A673 (cell line): ENCODE results near the gene CNEP1R1. TPM values are rescaled to one million over a fixed set of nuclear protein-coding genes. Genes with fewer than 3 reads are reported as not detected.

Source experiments
- BruUV-seq: library from RNA; stranded (reverse); fragments of 400-500 nt; replicated peaks from 2 replicates; lab custom pipeline; 2021; lab: Mats Ljungman, UMichigan
- CTCF ChIA-PET: fragments of 300-600 bp; sonication (Branson Sonifier 250); formaldehyde crosslinking; loops from one replicate; lab custom pipeline; 2022; ENCODE audit warnings: antibody characterized with exemption; lab: Charles Lee
- POLR2A ChIA-PET: fragments of 300-600 bp; sonication (Branson Sonifier 250); formaldehyde crosslinking; loops from one replicate; lab custom pipeline; 2022; ENCODE audit warnings: antibody characterized with exemption; ENCODE audit not compliant: low non-redundant PET; lab: Charles Lee
- DNase-seq: peaks from one replicate; pipeline ENCODE4 v3.0.0-alpha.2; 2015; ENCODE audit warnings: low spot score
- H3K27ac ChIP-seq: fragments of 200-600 bp; sonication (generic); 2 replicates; pipeline ENCODE4 v1.5.1; 2016; ENCODE audit warnings: mixed run types, low read depth, mild to moderate bottlenecking, mixed read lengths, antibody characterized with exemption, low read length; ENCODE audit not compliant: poor library complexity, severe bottlenecking
- H3K27me3 ChIP-seq: fragments of 200-600 bp; sonication (generic); replicated peaks from 2 replicates; pipeline ENCODE4 v1.6.1; 2017; ENCODE audit warnings: mixed run types, low read depth, mild to moderate bottlenecking, mixed read lengths, antibody characterized with exemption, low read length; ENCODE audit not compliant: insufficient read depth, poor library complexity
- H3K36me3 ChIP-seq: fragments of 200-600 bp; sonication (generic); 2 replicates; pipeline ENCODE4 v1.6.1; 2016; ENCODE audit warnings: mixed run types, mild to moderate bottlenecking, mixed read lengths, antibody characterized with exemption, low read length; ENCODE audit not compliant: insufficient read depth, poor library complexity, severe bottlenecking
- H3K4me1 ChIP-seq: fragments of 200-600 bp; sonication (generic); 2 replicates; pipeline ENCODE4 v1.6.1; 2017; ENCODE audit warnings: mixed run types, mild to moderate bottlenecking, mixed read lengths, antibody characterized with exemption, low read length; ENCODE audit not compliant: insufficient read depth, poor library complexity, severe bottlenecking
- H3K4me3 ChIP-seq: fragments of 200-600 bp; sonication (generic); 2 replicates; pipeline ENCODE4 v1.5.1; 2016; ENCODE audit warnings: low read depth, mixed run types, mild to moderate bottlenecking, mixed read lengths, low read length; ENCODE audit not compliant: poor library complexity, severe bottlenecking
- H3K9me3 ChIP-seq: fragments of 200-600 bp; sonication (generic); 2 replicates; pipeline ENCODE4 v1.6.1; 2016; ENCODE audit warnings: mixed run types, low read depth, mild to moderate bottlenecking, mixed read lengths, antibody characterized with exemption, low read length; ENCODE audit not compliant: poor library complexity, severe bottlenecking
- CTCF ChIP-seq: fragments of 300-800, 200-600 bp; sonication (generic); conservative IDR thresholded peaks from 2 replicates; pipeline ENCODE4 v1.5.1; 2017; ENCODE audit warnings: low read depth, mild to moderate bottlenecking, antibody characterized with exemption, low read length, moderate library complexity, mixed read lengths
- EZH2 ChIP-seq: fragments of 200-600 bp; sonication (generic); IDR thresholded peaks from 2 replicates; pipeline ENCODE4 v1.6.1; 2017; ENCODE audit warnings: borderline replicate concordance, low read depth, mild to moderate bottlenecking, mixed read lengths, antibody characterized with exemption, low read length; ENCODE audit not compliant: poor library complexity, severe bottlenecking
- intact Hi-C: fragments of 100-400 bp; cut with micrococcal nuclease; formaldehyde crosslinking; loops from one replicate; pipeline ENCODE4 v1.10.0; 2022; ENCODE audit not compliant: unreplicated experiment
- total RNA-seq: library from RNA; stranded (reverse); gene quantifications from 2 replicates; pipeline ENCODE4 v1.2.3, GENCODE V29; 2021

Gene CNEP1R1
- total RNA-seq, 1 experiment from 2014 or later: 23.5 TPM

DNA sequence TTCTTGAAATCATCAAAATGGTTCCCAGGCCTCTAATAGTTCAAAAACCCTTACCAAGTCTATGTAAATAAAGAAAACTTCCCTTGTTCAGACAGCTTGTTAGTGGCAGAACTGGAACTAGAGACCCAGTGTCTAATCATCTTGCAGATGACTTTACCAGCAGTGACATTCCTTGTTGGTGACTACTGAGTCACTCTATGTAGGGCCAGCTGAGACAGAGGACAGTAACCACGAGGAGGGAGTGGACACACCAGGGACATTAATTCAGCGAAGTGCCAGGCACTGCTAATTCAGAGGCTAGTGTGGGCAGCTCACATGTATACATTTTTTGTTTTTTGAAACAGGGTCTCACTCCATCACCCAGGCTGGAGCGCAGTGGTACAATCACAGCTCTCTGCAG, 34.6 kb downstream of the CNEP1R1 start:
- Histone ChIP-seq H3K4me3 (no peak overlapping the region), H3K4me1 (no peaks in the 10 kb centered on the region), H3K9me3 (no peaks in the 10 kb centered on the region), H3K27me3 (no peaks in the 10 kb centered on the region), H3K36me3 (no peaks in the 10 kb centered on the region), H3K27ac (no peak overlapping the region)
- intact Hi-C loops: no loop called here
- no TSS peak for BruUV-seq
- DNase-seq: no peak
- POLR2A ChIA-PET: no interaction called here
- TF ChIP-seq CTCF: no peak
- no peak for TF ChIP-seq EZH2
- CTCF ChIA-PET: no interaction called here

- no peaks in the 10 kb centered on the region for H3K9me3 ChIP-seq
- H3K36me3 ChIP-seq: no peaks in the 10 kb centered on the region
- TF ChIP-seq CTCF: no peak
- TF ChIP-seq EZH2: no peak
- no peak for DNase-seq
- intact Hi-C loops: no loop called here
- no peak overlapping the region for H3K27ac ChIP-seq
- POLR2A ChIA-PET: no interaction called here
- no peaks in the 10 kb centered on the region for H3K27me3 ChIP-seq
- no peaks in the 10 kb centered on the region for H3K4me1 ChIP-seq
- CTCF ChIA-PET: no interaction called here
- no peak overlapping the region for H3K4me3 ChIP-seq
- BruUV-seq: no TSS peak
Observed at GRCh38 chr16:50061326-50061725, 36.3 kb downstream of the CNEP1R1 start.

- H3K4me1 ChIP-seq: no peaks in the 10 kb centered on the region
- ChIA-PET POLR2A (no interaction called here), CTCF (interaction anchor here (1.4 kb wide), 1 partner anchor 40 kb away, joined by 6 read pairs; the partner anchor contains the start of gene CNEP1R1)
- DNase-seq: no peak
- intact Hi-C loops: loop anchor here (5.0 kb wide), 1 partner anchor 38 kb away; the partner anchor contains the start of gene CNEP1R1
- TF ChIP-seq EZH2: no peak
- TF ChIP-seq CTCF: no peak
- H3K4me3 ChIP-seq: peak overlapping the region; percentile 78
- no peaks in the 10 kb centered on the region for H3K27me3 ChIP-seq
- peaks cover 12% of the 10 kb centered on the region for H3K36me3 ChIP-seq
- TSS peak; percentile 74 for BruUV-seq
- no peak overlapping the region for H3K27ac ChIP-seq
- H3K9me3 ChIP-seq: no peaks in the 10 kb centered on the region
Observed at GRCh38 chr16:50065241-50065623, 40.2 kb downstream of the CNEP1R1 start.
